Liver (tissue), 9 donors: ENCODE results near the gene EDAR. TPM values are rescaled to one million over a fixed set of nuclear protein-coding genes. Genes with fewer than 3 reads are reported as not detected.

Source experiments
- DNase-seq: peaks from one replicate; pipeline ENCODE4 v3.0.0-alpha.2; 2017; ENCODE audit warnings: low spot score
- H3K27ac ChIP-seq, 2 donors: one replicate each; pipeline ENCODE4 v1.7.0; 2013; ENCODE audit warnings: inconsistent platforms in 2 of 2, low read length in 2 of 2, control low read depth in 1 of 2, low read depth in 1 of 2, mild to moderate bottlenecking in 1 of 2
- H3K27me3 ChIP-seq, 4 donors: one replicate each; pipeline versions ENCODE4 v1.6.1 to v1.7.0; 2013; ENCODE audit warnings: low read length in 3 of 4, inconsistent platforms in 1 of 4, mild to moderate bottlenecking in 1 of 4, moderate library complexity in 1 of 4; ENCODE audit not compliant: control insufficient read depth in 4 of 4, insufficient read depth in 4 of 4
- H3K36me3 ChIP-seq, 4 donors: one replicate each; pipeline versions ENCODE4 v1.6.1 to v1.7.0; 2013; ENCODE audit warnings: low read length in 3 of 4, mild to moderate bottlenecking in 3 of 4, low read depth in 1 of 4, moderate library complexity in 1 of 4; ENCODE audit not compliant: control insufficient read depth in 4 of 4, insufficient read depth in 3 of 4
- H3K4me1 ChIP-seq, 4 donors: one replicate each; pipeline versions ENCODE4 v1.6.1 to v1.7.0; 2013; ENCODE audit warnings: low read length in 3 of 4, mild to moderate bottlenecking in 3 of 4, moderate library complexity in 1 of 4; ENCODE audit not compliant: control insufficient read depth in 4 of 4, insufficient read depth in 4 of 4
- H3K4me3 ChIP-seq, 3 donors: one replicate each; pipeline versions ENCODE4 v1.6.1 to v1.7.0; 2013; ENCODE audit warnings: low read length in 3 of 3, control low read depth in 1 of 3, low read depth in 1 of 3, mild to moderate bottlenecking in 1 of 3
- H3K9ac ChIP-seq, 2 donors: one replicate each; pipeline ENCODE4 v1.7.0; 2013; ENCODE audit warnings: low read length in 2 of 2, mild to moderate bottlenecking in 2 of 2, moderate library complexity in 2 of 2, control low read depth in 1 of 2, low read depth in 1 of 2
- H3K9me3 ChIP-seq, 4 donors: one replicate each; pipeline versions ENCODE4 v1.6.1 to v1.7.0; 2013; ENCODE audit warnings: low read length in 3 of 4; ENCODE audit not compliant: control insufficient read depth in 4 of 4
- ATF3 ChIP-seq: IDR thresholded peaks from 2 replicates; pipeline ENCODE4 v1.6.1; 2016; ENCODE audit warnings: antibody characterized with exemption
- CTCF ChIP-seq: fragments of 150-350 bp; IDR thresholded peaks from 2 replicates; pipeline ENCODE4 v1.5.1; 2017; ENCODE audit warnings: improper control_type of control experiment, low read depth, low read length; ENCODE audit not compliant: missing input control
- EGR1 ChIP-seq, 2 donors: IDR thresholded peaks; 2 replicates each; pipeline ENCODE4 v1.6.1; 2016 to 2018; ENCODE audit warnings: antibody characterized with exemption in 2 of 2, low read depth in 2 of 2
- FOXA1 ChIP-seq: IDR thresholded peaks from 2 replicates; pipeline ENCODE4 v1.6.1; 2016; ENCODE audit warnings: antibody characterized with exemption
- FOXA2 ChIP-seq: IDR thresholded peaks from 2 replicates; pipeline ENCODE4 v1.6.1; 2016; ENCODE audit warnings: antibody characterized with exemption
- HNF4A ChIP-seq, 2 donors: conservative IDR thresholded peaks; 2 replicates each; pipeline ENCODE4 v1.6.1; 2016; ENCODE audit warnings: antibody characterized with exemption in 2 of 2, mild to moderate bottlenecking in 2 of 2
- HNF4G ChIP-seq: IDR thresholded peaks from 2 replicates; pipeline ENCODE4 v1.6.1; 2016; ENCODE audit warnings: antibody characterized with exemption
- NR2F2 ChIP-seq: IDR thresholded peaks from 2 replicates; pipeline ENCODE4 v1.6.1; 2016; ENCODE audit warnings: antibody characterized with exemption
- RAD21 ChIP-seq, 2 donors: IDR thresholded peaks; 2 replicates each; pipeline ENCODE4 v1.6.1; 2016; ENCODE audit warnings: antibody characterized with exemption in 2 of 2, mild to moderate bottlenecking in 2 of 2
- SP1 ChIP-seq: IDR thresholded peaks from 2 replicates; pipeline ENCODE4 v1.6.1; 2018; ENCODE audit warnings: antibody characterized with exemption, mild to moderate bottlenecking
- TAF1 ChIP-seq: conservative IDR thresholded peaks from 2 replicates; pipeline ENCODE4 v1.6.1; 2016; ENCODE audit warnings: antibody characterized with exemption, mild to moderate bottlenecking
- YY1 ChIP-seq: IDR thresholded peaks from 2 replicates; pipeline ENCODE4 v1.6.1; 2016; ENCODE audit warnings: antibody characterized with exemption, mild to moderate bottlenecking
- WGBS: extraction: QIAGEN DNeasy Blood & Tissue Kit; methylation state at CpG from one replicate; pipeline ENCODE4 v1.1.7; 2013; 5-methylcytosine and 5-hydroxymethylcytosine counted together
- polyA plus RNA-seq, 2 donors: library from polyadenylated mRNA; stranded (reverse) in 1 of 2; unstranded in 1 of 2; fragments of 200-250 nt in 1 of 2; fragments of >200 nt in 1 of 2; fragmentation: Nextera tagmentation in 1 of 2; extraction: Ambion mirVana in 1 of 2; gene quantifications; one replicate each; pipeline versions ENCODE4 v1.2.1 to v1.2.3, GENCODE V29; 2013 to 2015
- total RNA-seq, 2 donors: library from RNA; depleted of rRNA; stranded (reverse); fragments of >200 nt; gene quantifications; one replicate each; pipeline ENCODE4 v1.2.3, GENCODE V29; 2014
- TF ChIP-seq, protein P1 (sequence below): IDR thresholded peaks from 2 replicates; pipeline ENCODE4 v1.6.1; 2016; ENCODE audit warnings: antibody characterized with exemption
- donor health status: healthy.
- donor health status: healthy.
- donor health status: healthy.
- donor health status: healthy.
- donor health status: healthy.

The EDAR gene
- total and polyA plus RNA-seq, 4 donors: 0.09 to 0.50 (median 0.10) TPM

DNA sequence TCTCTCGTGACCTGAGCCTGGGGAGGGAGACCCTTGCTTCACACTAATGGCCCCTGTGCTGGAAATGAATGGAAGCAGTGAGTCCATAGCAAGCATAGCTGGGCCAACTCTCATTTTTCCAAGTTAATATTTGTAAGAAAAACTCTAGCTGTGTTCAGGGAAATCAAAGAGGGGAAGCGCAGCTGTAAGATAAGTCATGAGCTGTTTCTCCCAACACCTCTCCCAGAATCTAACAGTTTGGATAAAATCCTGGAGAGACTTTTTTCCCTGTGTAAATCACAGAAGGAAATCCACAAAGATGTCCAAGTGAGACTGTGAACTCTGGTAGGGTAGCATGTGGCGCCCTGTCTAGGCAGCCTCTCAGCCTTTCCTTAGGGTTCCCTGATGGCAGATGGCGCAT is 27.2 kb downstream of the EDAR start:
- no peaks in the 10 kb centered on the region for H3K9me3 ChIP-seq
- no peaks in the 10 kb centered on the region for H3K36me3 ChIP-seq
- no peak overlapping the region for H3K27ac ChIP-seq
- H3K4me1 ChIP-seq: peaks cover 0 to 9% (median 1%) of the 10 kb centered on the region in 4 donors
- H3K9ac ChIP-seq: no peak overlapping the region
- 96% methylated on average over 4 of the region's 4 CpGs for WGBS
- DNase-seq: no peak
- no peak for TF ChIP-seq EGR1 (IDR thresholded peaks at IDR 0.05; ENCODE audit: low read depth in 2 of 2)
- TF ChIP-seq FOXA1: no peak
- no peak for TF ChIP-seq NR2F2
- no peak for TF ChIP-seq RAD21 (IDR thresholded peaks at IDR 0.05)
- no peak for TF ChIP-seq YY1
- TF ChIP-seq CTCF: no peak
- TF ChIP-seq ATF3: no peak
- H3K4me3 ChIP-seq: no peak overlapping the region
- no peaks in the 10 kb centered on the region for H3K27me3 ChIP-seq

DNA sequence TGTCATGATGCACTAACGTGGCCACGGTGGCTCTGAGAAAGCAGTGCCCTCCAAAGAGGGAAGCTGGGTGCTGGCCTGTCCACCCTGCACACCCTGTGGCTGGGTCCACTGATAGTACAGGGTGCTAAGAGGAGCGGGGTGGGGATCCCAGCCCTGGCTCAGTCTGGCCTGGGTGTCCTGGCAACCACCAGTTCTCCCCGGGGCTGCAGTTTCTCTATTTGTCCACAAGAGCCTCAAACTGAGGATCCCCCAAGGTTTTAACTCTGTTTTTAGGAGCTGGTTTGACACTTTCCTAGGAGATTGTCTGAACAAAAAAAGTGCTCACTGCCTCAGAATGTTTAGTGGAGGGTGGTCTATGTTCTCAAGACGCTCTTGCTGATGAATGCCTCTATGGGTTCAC is 29.0 kb downstream of the EDAR start:
- Histone ChIP-seq H3K9me3 (no peaks in the 10 kb centered on the region), H3K4me1 (peaks cover 0 to 9% (median 1%) of the 10 kb centered on the region in 4 donors), H3K4me3 (no peak overlapping the region), H3K27ac (no peak overlapping the region), H3K27me3 (no peaks in the 10 kb centered on the region), H3K9ac (no peak overlapping the region), H3K36me3 (no peaks in the 10 kb centered on the region)
- no peak for DNase-seq
- no peak for TF ChIP-seq FOXA1
- TF ChIP-seq FOXA2: no peak
- TF ChIP-seq HNF4G: no peak
- WGBS: 91% methylated on average over 5 of the region's 5 CpGs

DNA sequence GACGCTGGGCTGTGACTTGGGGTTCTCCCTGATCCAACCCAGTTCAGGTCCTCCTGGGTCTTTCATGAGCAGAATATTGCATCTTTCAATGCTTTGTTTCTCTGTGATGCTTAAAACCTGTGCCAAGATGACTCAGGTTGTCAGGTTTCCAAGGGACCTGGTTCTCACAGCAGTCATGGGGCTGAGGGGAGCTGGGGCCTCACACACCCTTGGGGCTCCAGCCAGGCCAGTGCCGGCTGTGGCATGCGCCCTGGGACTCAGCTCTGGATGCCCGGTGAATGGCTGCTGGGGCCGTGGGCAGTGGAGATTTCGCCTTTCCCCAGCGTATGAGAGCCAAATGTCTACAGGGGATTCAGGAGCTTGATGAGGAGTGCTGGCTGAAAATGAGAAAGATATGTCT is 29.6 kb downstream of the EDAR start:
- DNase-seq: no peak
- Histone ChIP-seq H3K4me1 (peaks cover 0 to 9% (median 1%) of the 10 kb centered on the region in 4 donors), H3K27me3 (no peaks in the 10 kb centered on the region), H3K27ac (no peak overlapping the region), H3K4me3 (no peak overlapping the region), H3K9me3 (no peaks in the 10 kb centered on the region), H3K9ac (no peak overlapping the region), H3K36me3 (no peaks in the 10 kb centered on the region)
- no peak for TF ChIP-seq HNF4A (conservative IDR thresholded peaks at IDR 0.05)
- no peak for TF ChIP-seq SP1
- no peak for TF ChIP-seq FOXA2
- no peak for TF ChIP-seq RAD21 (IDR thresholded peaks at IDR 0.05)
- no peak for TF ChIP-seq ATF3
- TF ChIP-seq EGR1 (IDR thresholded peaks at IDR 0.05; ENCODE audit: low read depth in 2 of 2): no peak
- no peak for TF ChIP-seq CTCF
- TF ChIP-seq, protein P1, sequence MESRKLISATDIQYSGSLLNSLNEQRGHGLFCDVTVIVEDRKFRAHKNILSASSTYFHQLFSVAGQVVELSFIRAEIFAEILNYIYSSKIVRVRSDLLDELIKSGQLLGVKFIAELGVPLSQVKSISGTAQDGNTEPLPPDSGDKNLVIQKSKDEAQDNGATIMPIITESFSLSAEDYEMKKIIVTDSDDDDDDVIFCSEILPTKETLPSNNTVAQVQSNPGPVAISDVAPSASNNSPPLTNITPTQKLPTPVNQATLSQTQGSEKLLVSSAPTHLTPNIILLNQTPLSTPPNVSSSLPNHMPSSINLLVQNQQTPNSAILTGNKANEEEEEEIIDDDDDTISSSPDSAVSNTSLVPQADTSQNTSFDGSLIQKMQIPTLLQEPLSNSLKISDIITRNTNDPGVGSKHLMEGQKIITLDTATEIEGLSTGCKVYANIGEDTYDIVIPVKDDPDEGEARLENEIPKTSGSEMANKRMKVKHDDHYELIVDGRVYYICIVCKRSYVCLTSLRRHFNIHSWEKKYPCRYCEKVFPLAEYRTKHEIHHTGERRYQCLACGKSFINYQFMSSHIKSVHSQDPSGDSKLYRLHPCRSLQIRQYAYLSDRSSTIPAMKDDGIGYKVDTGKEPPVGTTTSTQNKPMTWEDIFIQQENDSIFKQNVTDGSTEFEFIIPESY: no peak
- TF ChIP-seq FOXA1: no peak
- no peak for TF ChIP-seq NR2F2
- TF ChIP-seq TAF1: no peak
- 98% methylated on average over 7 of the region's 7 CpGs for WGBS
